ENCODE data around the gene USB1.

USB1 gene

DNA sequence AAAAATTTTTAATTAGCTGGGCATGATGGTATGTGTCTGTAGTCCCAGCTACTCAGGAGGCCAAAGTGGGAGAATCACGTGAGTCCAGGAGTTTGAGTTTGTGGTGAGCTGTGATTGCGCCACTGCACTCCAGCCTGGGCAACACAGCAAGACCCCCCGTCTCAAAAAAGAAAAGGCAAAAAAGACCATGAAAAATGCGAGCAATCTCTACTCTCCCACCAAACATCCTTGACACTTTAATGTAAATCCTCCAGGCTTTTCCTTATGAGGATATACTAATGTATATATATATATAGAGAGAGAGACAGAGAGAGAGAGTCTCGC is 52.4 kb downstream of the USB1 start:
- no peak for DNase-seq (ENCODE audit: low read depth)
- TF ChIP-seq, protein P1, sequence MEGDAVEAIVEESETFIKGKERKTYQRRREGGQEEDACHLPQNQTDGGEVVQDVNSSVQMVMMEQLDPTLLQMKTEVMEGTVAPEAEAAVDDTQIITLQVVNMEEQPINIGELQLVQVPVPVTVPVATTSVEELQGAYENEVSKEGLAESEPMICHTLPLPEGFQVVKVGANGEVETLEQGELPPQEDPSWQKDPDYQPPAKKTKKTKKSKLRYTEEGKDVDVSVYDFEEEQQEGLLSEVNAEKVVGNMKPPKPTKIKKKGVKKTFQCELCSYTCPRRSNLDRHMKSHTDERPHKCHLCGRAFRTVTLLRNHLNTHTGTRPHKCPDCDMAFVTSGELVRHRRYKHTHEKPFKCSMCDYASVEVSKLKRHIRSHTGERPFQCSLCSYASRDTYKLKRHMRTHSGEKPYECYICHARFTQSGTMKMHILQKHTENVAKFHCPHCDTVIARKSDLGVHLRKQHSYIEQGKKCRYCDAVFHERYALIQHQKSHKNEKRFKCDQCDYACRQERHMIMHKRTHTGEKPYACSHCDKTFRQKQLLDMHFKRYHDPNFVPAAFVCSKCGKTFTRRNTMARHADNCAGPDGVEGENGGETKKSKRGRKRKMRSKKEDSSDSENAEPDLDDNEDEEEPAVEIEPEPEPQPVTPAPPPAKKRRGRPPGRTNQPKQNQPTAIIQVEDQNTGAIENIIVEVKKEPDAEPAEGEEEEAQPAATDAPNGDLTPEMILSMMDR (IDR thresholded peaks at IDR 0.05; ENCODE audit: insufficient read depth, low read depth, low read length, missing control alignments), result no peak
- H3K4me3 ChIP-seq (ENCODE audit: low read length), result no peak overlapping the region

DNA sequence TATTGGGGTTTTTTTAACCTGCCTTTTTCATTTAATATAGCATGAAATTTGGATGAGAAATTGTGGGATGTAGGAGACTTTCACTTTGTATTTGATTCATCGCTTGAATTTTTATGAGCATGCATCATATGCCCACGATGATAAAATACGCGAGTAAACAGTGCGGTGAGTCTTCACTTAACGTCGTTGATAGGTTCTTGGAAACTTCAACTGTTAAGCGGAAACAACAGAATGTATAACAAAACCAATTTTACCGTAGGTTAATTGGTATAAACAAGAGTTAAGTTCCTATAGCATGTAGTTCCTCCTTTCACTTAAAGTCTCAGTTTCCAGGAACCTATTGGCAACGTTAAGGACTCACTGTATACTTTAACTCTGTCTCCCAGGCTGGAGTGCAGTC is 53.1 kb downstream of the USB1 start:
- TF ChIP-seq, protein P1 (IDR thresholded peaks at IDR 0.05; ENCODE audit: insufficient read depth, low read depth, low read length, missing control alignments), result no peak
- H3K4me3 ChIP-seq (ENCODE audit: low read length), result no peak overlapping the region
- no peak for DNase-seq (ENCODE audit: low read depth)

DNA sequence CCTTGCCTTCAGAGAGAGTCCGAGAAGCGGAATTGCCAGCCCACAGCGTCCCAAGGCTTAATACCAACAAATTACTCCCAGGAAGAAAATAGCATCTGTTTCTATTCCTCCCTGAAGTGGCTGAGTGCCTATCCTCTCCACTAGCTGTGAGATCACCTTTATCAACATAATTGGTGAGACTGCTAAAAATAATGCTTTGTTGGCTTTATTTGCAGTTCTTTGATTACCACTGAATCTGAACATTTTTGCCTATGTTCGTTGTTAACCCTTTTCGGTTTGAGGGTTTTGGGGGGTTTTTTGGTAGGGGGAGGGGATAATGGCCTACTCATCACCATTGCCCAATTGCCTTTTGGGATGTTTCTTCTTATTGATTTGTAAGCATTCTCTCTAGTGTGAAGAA is 55.4 kb downstream of the USB1 start:
- TF ChIP-seq, protein P1 (IDR thresholded peaks at IDR 0.05; ENCODE audit: insufficient read depth, low read depth, low read length, missing control alignments), result no peak
- no peak overlapping the region for H3K4me3 ChIP-seq (ENCODE audit: low read length)
- no peak for DNase-seq (ENCODE audit: low read depth)

DNA sequence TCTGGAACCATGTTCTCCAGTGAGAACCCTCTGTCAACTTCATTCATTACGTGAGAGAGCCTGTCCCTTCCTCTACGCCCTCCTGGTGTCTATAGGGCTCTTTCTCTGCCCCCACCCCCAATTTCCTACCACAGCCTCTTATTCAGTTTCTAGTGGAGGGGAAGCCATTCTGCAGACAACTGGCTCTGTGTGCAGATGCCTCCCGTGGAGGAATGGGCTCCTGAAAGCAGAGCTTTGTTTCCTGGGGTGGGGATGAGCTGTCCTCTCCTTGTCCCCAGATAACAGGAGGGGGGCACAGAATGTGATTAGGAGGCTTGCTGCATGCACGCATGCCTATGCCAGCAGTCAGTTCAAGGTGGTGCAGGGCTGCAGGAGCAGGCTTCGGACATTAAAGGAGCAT is 55.9 kb downstream of the USB1 start:
- H3K4me3 ChIP-seq (ENCODE audit: low read length), result no peak overlapping the region
- TF ChIP-seq, protein P1 (IDR thresholded peaks at IDR 0.05; ENCODE audit: insufficient read depth, low read depth, low read length, missing control alignments), result no peak
- DNase-seq (ENCODE audit: low read depth), result no peak

DNA sequence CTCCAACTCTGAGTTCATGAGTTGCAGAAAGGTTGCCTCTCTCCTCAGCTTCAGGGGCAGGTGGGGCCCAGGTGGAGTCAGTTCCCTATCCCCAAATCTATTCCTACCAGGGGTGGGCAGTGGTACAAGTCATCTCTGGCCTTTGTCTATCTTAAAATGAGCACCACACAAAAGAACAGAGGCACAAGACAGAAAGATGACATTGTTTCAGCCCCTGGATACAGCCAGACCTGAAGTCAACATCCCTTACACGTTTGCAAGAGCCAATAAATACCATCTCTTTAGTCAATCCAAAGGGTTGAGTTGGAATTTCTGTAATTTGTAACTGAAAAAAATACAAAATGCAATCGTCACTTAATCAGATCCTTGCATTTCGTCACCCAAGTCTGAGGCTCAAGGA is 56.6 kb downstream of the USB1 start:
- H3K4me3 ChIP-seq (ENCODE audit: low read length), result no peak overlapping the region
- TF ChIP-seq, protein P1 (IDR thresholded peaks at IDR 0.05; ENCODE audit: insufficient read depth, low read depth, low read length, missing control alignments), result no peak
- no peak for DNase-seq (ENCODE audit: low read depth)

DNA sequence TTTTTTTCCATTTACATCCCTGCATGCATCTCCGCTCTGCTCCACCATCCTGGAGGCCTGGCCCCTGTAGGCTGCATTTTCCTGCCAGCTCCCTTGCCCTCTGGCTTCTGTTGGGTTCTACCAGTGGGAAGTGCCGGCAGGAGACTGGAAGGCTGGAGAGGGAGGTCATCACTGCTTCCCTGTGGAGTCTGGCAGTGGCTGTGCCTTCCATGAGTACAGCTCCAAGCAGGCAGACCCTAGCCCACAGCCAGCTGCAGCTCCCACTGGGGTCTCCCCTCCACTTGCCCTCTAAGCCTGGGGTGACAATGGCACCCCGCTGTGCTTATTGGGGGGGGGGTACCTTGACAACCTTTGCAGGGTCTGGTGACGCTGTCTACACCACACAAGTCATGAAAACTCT is 61.6 kb downstream of the USB1 start:
- H3K4me3 ChIP-seq (ENCODE audit: low read length), result no peak overlapping the region
- DNase-seq (ENCODE audit: low read depth), result no peak

More for the DNA sequence above, 61.6 kb downstream of the USB1 start:
- TF ChIP-seq, protein P1 (IDR thresholded peaks at IDR 0.05; ENCODE audit: insufficient read depth, low read depth, low read length, missing control alignments), result no peak

All from epithelial cell of esophagus (primary cell).